Epithelial cell of esophagus (primary cell): ENCODE data around the gene CNTN1.
A peak's percentile ranks its signal among the peaks of the same experiment; 100 is the strongest.

ENCODE experiments used
- DNase-seq: peaks from one replicate; pipeline ENCODE4 v3.0.0; 2010; ENCODE audit warnings: low read depth
- H3K4me3 ChIP-seq: 2 replicates; pipeline ENCODE4 v1.5.1; 2011; ENCODE audit warnings: mild to moderate bottlenecking, low read length, control low read depth
- TF ChIP-seq, protein P1 (sequence below): IDR thresholded peaks from 2 replicates; pipeline ENCODE4 v1.5.1; 2011; ENCODE audit warnings: low read depth, mild to moderate bottlenecking, low read length, control low read depth, inconsistent platforms; ENCODE audit not compliant: insufficient read depth; ENCODE audit errors: missing control alignments

CNTN1 gene

DNA sequence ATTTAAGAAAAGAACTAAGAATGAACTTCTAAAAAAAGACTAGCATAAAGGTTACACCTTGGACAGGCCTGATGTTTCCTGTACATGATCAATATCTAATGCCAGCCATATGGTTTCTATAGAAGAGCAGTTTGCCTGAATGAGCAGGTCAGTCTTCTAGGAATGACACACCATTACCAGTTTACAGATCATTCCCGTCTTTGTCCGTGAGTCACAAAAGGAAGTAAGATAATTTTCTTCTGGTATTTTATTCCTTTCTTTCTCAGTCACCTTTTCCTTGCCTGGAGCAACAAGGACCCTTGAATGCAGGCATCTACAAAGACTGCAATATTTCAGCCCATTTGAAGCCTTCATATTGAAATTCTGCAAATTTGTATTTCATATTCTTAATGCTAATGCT, 44.6 kb upstream of the CNTN1 start:
- peak; percentile 79 for DNase-seq
- TF ChIP-seq, protein P1, sequence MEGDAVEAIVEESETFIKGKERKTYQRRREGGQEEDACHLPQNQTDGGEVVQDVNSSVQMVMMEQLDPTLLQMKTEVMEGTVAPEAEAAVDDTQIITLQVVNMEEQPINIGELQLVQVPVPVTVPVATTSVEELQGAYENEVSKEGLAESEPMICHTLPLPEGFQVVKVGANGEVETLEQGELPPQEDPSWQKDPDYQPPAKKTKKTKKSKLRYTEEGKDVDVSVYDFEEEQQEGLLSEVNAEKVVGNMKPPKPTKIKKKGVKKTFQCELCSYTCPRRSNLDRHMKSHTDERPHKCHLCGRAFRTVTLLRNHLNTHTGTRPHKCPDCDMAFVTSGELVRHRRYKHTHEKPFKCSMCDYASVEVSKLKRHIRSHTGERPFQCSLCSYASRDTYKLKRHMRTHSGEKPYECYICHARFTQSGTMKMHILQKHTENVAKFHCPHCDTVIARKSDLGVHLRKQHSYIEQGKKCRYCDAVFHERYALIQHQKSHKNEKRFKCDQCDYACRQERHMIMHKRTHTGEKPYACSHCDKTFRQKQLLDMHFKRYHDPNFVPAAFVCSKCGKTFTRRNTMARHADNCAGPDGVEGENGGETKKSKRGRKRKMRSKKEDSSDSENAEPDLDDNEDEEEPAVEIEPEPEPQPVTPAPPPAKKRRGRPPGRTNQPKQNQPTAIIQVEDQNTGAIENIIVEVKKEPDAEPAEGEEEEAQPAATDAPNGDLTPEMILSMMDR: no peak

DNA sequence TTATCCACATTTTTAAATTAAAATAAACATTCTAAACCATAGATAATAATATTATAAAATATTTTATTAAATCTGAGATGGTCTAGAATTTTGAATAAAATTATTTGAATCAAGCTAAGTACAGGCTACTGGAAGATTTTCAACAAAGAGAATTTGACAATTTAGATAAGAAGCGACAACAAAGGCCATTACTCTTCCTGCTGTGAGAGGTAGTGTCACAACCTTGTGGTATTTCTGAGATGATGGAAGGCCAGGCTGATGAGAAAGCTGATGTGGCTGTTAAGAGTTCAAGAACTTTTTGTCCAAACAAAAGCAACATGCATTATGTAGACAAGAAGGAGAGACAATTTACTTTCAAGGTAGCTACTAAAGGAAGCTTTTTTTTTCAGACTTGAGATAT, 43.7 kb upstream of the CNTN1 start:
- TF ChIP-seq, protein P1: no peak
- no peak overlapping the region for H3K4me3 ChIP-seq
- DNase-seq: no peak

More for the DNA sequence above, 44.6 kb upstream of the CNTN1 start:
- no peak overlapping the region for H3K4me3 ChIP-seq

DNA sequence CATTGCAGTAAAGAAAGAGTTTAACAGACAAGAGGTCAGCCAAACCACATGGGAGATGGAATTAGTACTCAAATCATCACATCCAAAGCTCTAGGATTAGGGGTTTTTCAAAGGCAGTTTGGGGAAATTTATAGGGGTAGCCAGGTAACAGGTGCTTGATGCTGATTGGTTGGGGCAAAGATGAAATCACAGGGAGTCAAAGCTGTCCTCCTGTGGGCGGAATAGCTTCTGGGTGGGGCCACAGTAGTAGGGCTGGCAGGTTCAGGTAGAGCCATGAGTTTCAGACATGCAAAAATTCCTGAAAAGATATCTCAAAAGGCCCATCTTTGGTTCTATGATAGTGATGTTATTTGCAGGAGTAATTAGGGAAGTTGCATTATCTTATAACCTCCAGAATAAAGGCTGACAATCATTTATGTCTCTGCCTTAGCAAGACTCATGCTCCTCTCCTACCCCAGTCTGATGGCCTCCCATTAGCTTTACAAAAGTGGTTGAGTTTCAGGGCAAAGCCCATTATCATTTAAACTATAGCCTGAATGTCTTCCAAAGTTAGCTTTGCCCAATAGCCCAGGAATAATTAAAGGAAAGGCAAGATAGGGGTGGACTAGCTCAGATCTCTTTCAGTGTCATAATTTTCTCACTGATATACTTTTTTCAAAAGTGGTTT, 42.1 kb upstream of the CNTN1 start:
- DNase-seq: no peak
- H3K4me3 ChIP-seq: no peak overlapping the region
- TF ChIP-seq, protein P1: no peak

DNA sequence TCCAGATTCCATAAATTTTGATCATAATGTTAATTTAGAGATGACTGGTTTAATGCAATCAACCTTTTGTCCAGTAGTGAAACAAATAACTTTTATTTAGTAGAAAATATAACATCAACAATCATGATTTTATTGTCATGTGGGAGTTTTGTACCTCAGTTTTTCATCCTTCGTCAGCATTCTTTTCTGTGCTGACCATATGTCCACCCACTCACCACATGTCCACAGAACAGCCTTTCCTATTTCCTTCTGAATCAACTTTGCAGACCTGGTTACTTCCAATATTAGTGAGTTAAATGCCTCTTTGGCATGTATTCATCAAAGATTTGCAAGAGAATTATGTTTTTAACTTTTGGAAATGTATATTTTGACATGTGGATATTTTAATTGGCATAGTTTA, 36.8 kb upstream of the CNTN1 start:
- DNase-seq: no peak
- TF ChIP-seq, protein P1: no peak
- H3K4me3 ChIP-seq: no peak overlapping the region

DNA sequence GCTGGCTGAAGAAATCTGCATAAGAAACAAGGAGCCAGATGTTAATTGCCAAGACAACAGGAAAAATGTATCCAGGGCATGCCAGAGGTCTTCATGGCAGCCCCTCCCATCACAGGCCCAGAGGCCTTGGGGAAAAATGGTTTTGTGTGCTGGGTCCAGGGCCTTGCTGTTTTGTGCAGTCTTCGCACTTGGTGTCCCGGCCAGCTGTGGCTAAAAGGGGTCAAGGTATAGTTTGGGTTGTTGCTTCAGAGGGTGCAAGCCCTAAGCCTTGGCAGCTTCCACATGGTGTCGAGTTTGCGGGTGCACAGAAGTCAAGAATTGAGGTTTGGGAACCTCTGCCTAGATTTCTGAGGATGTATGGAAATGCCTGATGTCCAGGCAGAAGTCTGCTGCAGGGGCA, 29.9 kb upstream of the CNTN1 start:
- TF ChIP-seq, protein P1: no peak
- DNase-seq: no peak
- H3K4me3 ChIP-seq: no peak overlapping the region

DNA sequence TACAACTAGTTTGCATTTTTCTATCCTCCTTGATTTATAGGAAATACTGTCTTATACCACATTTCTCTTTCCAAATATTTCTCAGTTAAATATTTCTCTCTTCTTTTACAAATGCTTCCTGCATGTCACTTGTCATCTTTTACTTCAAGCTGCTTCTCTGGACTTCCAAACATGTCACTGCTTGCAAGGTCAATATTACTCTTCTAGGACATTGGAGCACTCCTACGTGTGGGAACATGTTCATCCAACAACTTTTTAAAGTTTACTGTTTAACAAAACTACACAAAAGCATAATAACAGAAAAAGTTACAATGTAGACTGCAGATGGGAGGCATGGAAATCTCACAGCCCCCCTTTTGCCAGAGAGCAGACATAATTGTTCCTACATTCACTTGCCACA, 28.5 kb upstream of the CNTN1 start:
- H3K4me3 ChIP-seq: no peak overlapping the region
- TF ChIP-seq, protein P1: no peak
- peak; percentile 51 for DNase-seq

DNA sequence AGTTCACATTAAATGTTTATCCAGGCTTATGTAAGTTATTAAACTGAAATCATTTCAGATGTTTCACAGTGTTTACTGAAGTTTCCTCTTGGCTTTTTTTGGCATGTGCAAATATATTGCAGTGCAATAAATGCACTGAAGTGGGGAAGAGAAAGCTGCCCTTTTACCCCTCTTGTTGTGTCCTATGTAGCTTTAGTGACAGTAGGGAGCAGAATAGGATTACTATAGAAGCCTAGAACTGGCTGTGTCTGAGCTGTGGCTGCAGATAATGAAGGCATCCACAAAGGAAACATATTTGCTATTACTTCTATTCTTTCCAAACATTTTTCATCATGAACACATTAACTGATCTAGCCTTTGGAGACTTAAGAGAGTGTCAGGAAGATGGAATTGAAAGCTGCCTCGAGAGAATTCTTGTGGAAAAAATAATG, 24.1 kb upstream of the CNTN1 start:
- TF ChIP-seq, protein P1: peak; percentile 6
- no peak overlapping the region for H3K4me3 ChIP-seq
- DNase-seq: no peak
